ENCODE measurements around the gene CABP1.
A peak's percentile ranks its signal among the peaks of the same experiment; 100 is the strongest.
"Not testable (repeated sequence)": the region's sequence is repeated elsewhere in the genome, so short reads cannot be mapped to it uniquely, and the experiment has no call there.

CABP1 gene

GRCh38 chr12:120639771-120640721 lies at the start of gene CABP1:
Gene CABP1, plus strand, starts transcription at chr12:120640626. Its CDS starts 60 bp downstream, at chr12:120640686.
- DNase-seq = peak; percentile 17

- no peak for DNase-seq
Observed at GRCh38 chr12:120590741-120591407, 49.6 kb upstream of the CABP1 start.

- no peak for DNase-seq
Observed at GRCh38 chr12:120592121-120593049, 48.0 kb upstream of the CABP1 start.

- no peak for DNase-seq
Observed at GRCh38 chr12:120596901-120597300, 43.5 kb upstream of the CABP1 start.

- DNase-seq = no peak
Observed at GRCh38 chr12:120597861-120598260, 42.6 kb upstream of the CABP1 start.

GRCh38 chr12:120598674-120599463 lies 41.6 kb upstream of the CABP1 start:
- no peak for DNase-seq

GRCh38 chr12:120599672-120600552 lies 40.5 kb upstream of the CABP1 start:
- no peak for DNase-seq

- not testable (repeated sequence) for DNase-seq
Observed at GRCh38 chr12:120602416-120602815, 38.0 kb upstream of the CABP1 start.

- DNase-seq = no peak
Observed at GRCh38 chr12:120610560-120610959, 29.9 kb upstream of the CABP1 start.

GRCh38 chr12:120611534-120611933 lies 28.9 kb upstream of the CABP1 start:
- DNase-seq = not testable (repeated sequence)

- no peak for DNase-seq
Observed at GRCh38 chr12:120614848-120615247, 25.6 kb upstream of the CABP1 start.

GRCh38 chr12:120617193-120617592 lies 23.2 kb upstream of the CABP1 start:
- not testable (repeated sequence) for DNase-seq

- not testable (repeated sequence) for DNase-seq
Observed at GRCh38 chr12:120617767-120618166, 22.7 kb upstream of the CABP1 start.

GRCh38 chr12:120618954-120619615 lies 21.3 kb upstream of the CABP1 start:
- no peak for DNase-seq

GRCh38 chr12:120620624-120621023 lies 19.8 kb upstream of the CABP1 start:
- no peak for DNase-seq

GRCh38 chr12:120625557-120626419 lies 14.6 kb upstream of the CABP1 start:
- no peak for DNase-seq

- DNase-seq = no peak
Observed at GRCh38 chr12:120628919-120629318, 11.5 kb upstream of the CABP1 start.

GRCh38 chr12:120630104-120630892 lies 10.1 kb upstream of the CABP1 start:
- no peak for DNase-seq

All from DMS79 treated with DMSO at 0.1 percent for 48 hours (cell line).